Activated T-cell treated with anti-CD3 and anti-CD28 coated beads, Interleukin-2, amount 50 U/mL, for 4 hours (primary cell): ENCODE data around the gene STAB1. TPM values are rescaled to one million over a fixed set of nuclear protein-coding genes. Genes with fewer than 3 reads are reported as not detected.
A peak's percentile ranks its signal among the peaks of the same experiment; 100 is the strongest.

Experiments used
- ATAC-seq, 2 donors: fragments of 200-7000 bp; cut with Tn5 transposase; one replicate each; pipeline ENCODE4 v1.10.0; 2021
- DNase-seq: peaks from one replicate; pipeline ENCODE4 v3.0.0-alpha.2; 2020
- H3K27me3 Mint-ChIP-seq: one replicate; pipeline ENCODE4 v1.8.0; 2021; ENCODE audit warnings: low read depth, mixed read lengths
- H3K36me3 Mint-ChIP-seq: one replicate; pipeline ENCODE4 v1.8.0; 2022; ENCODE audit warnings: mixed read lengths; ENCODE audit not compliant: insufficient read depth
- H3K4me1 Mint-ChIP-seq: one replicate; pipeline ENCODE4 v1.8.0; 2021; ENCODE audit warnings: low read depth, mixed read lengths
- H3K4me3 Mint-ChIP-seq: one replicate; pipeline ENCODE4 v1.8.0; 2021; ENCODE audit warnings: mild to moderate bottlenecking, moderate library complexity, mixed read lengths
- H3K9me3 Mint-ChIP-seq: one replicate; pipeline ENCODE4 v1.8.0; 2021; ENCODE audit warnings: mixed read lengths
- total RNA-seq, 3 donors: library from RNA; stranded (reverse); gene quantifications; one replicate each; pipeline ENCODE4 v1.2.1, GENCODE V29; 2021

Gene STAB1
- total RNA-seq, 3 donors from 2014 or later: 0.30 to 0.73 (median 0.40) TPM

DNA sequence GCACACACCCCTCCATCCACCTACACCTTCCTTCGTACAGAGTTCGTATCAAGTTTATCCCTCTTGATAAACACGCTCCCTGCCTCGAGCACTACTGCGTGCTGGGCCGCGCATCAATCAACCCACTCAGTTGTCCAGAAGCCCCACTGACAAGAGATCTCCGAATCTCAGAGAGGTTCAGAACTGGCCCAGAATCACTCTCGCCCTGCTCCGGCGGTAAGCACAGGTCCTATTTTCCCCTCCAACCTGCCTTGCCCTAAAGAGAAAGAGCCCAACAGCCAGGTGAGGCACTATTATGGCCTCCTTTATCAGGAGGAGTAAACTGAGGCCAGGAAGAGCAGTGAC, 40.2 kb upstream of the STAB1 start:
- peak; percentile 3 to 5 for ATAC-seq
- Mint-ChIP-seq H3K4me3 (peak overlapping the region; percentile 87), H3K4me1 (peaks cover 38% of the 10 kb centered on the region), H3K27me3 (no peaks in the 10 kb centered on the region), H3K9me3 (no peaks in the 10 kb centered on the region), H3K36me3 (peaks cover 8% of the 10 kb centered on the region)
- no peak for DNase-seq

DNA sequence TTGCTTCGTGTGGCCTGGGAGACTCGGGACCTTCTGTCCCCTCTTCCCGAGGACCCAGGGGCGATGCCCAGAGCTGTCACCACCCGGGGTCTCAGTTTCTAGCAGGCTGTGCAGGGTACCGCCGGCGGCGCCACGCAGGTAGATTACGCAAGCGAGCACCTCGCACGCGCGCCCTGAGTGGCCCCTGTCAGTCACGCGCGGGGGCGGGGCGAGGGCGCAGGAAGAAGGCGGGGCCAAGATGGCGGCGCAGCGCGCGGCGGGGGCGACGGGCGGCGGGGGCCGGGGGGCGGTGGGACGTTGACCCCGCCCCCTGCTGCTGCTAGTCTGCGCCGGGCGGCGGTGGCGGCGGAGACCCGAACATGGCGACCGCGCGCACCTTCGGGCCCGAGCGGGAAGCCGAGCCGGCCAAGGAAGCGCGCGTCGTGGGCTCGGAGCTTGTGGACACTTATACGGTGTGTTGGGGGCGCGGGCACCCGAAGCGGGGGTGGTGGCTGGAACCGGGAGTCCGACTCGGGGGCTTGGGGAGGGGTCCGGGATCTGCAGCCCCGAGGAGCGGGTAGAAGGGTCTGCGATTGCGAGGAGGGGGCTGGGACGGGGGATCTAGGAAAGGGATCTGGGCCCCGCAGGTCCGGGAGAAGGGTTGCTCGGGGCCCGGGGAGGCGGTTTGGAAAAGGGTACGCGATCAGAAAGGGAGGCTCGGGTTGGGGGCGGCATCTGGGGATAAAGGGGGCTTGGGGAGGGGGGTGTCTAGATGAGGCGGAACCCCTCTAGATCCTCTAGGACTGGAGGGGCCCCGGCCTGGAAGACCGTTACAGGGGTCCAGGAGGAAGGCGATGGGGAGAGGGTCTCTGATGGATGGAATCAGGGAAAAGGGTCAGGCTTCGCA, 39.6 kb upstream of the STAB1 start, which contains the start of gene NISCH:
NISCH (plus strand) TSS at position 322 of the 886 bp plus-strand sequence; CDS start at position 360, 38 bp downstream.
- peak within 1 kb of the TSS; percentile 87 for H3K4me3 Mint-ChIP-seq
- no peaks in the 10 kb centered on the region for H3K9me3 Mint-ChIP-seq
- peaks cover 10% of the 10 kb centered on the region for H3K36me3 Mint-ChIP-seq
- DNase-seq: peak; percentile 98
- ATAC-seq: peak; percentile 91 to 93
- H3K27me3 Mint-ChIP-seq: no peaks in the 10 kb centered on the region
- peaks cover 38% of the 10 kb centered on the region for H3K4me1 Mint-ChIP-seq

DNA sequence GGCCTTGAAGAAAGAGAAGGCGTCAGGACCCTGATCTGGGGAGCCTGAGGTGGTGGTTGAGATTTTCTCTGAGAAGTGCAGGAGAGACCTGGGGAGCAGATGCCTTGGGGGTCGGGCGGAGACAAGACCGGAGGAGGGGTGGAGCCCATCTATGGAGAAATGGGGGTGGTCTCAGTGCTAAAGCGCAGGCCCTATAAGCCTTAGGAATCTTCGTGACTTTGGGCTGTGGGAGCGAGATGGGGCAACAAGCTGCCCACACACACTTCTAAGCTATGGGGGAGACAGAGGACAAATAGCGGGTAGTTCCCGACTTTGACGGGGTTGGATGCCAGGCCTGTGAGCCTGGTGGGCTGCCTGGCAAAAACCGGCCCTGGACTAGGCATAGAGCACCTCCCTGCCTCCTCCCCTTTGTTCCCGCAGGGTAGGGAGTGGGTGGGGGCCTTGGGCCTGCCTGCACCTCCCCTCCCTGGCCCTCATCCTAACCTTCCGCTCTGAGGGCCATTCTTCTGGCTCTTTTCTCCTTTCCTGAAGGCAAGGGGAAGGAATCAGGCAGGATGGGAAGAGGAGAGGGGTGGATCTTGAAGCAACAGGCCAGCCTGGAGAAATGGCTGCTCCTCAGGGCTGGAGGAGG, 38.9 kb upstream of the STAB1 start:
- no peaks in the 10 kb centered on the region for H3K9me3 Mint-ChIP-seq
- peaks cover 13% of the 10 kb centered on the region for H3K36me3 Mint-ChIP-seq
- DNase-seq: no peak
- peak overlapping the region; percentile 87 for H3K4me3 Mint-ChIP-seq
- H3K4me1 Mint-ChIP-seq: peaks cover 38% of the 10 kb centered on the region
- no peak for ATAC-seq
- no peaks in the 10 kb centered on the region for H3K27me3 Mint-ChIP-seq

DNA sequence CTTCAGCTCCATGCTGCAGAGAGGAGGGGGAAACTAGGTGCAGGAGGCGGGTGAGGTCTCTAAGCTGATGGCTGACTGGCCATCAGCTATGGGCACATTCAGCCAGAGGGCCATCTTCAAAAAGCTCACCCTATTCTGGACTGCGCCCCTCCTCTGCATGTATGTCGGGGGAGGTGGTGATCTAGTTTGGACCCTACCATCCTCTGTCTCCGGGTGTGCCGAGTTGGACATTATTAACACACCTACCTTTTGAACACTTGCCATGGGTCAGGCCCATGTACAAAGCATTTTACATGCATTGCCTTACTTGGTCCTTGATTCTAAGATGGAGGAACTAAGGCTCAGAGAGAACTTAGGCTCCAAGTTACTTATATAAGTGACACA, 38.3 kb upstream of the STAB1 start:
- ATAC-seq: no peak
- H3K27me3 Mint-ChIP-seq: no peaks in the 10 kb centered on the region
- H3K4me3 Mint-ChIP-seq: peak overlapping the region; percentile 87
- no peaks in the 10 kb centered on the region for H3K9me3 Mint-ChIP-seq
- H3K4me1 Mint-ChIP-seq: peaks cover 38% of the 10 kb centered on the region
- DNase-seq: no peak
- H3K36me3 Mint-ChIP-seq: peaks cover 13% of the 10 kb centered on the region

GRCh38 chr3:52458031-52458760, 36.9 kb upstream of the STAB1 start:
- no peak for ATAC-seq
- peaks cover 43% of the 10 kb centered on the region for H3K4me1 Mint-ChIP-seq
- H3K4me3 Mint-ChIP-seq: no peak overlapping the region

DNA sequence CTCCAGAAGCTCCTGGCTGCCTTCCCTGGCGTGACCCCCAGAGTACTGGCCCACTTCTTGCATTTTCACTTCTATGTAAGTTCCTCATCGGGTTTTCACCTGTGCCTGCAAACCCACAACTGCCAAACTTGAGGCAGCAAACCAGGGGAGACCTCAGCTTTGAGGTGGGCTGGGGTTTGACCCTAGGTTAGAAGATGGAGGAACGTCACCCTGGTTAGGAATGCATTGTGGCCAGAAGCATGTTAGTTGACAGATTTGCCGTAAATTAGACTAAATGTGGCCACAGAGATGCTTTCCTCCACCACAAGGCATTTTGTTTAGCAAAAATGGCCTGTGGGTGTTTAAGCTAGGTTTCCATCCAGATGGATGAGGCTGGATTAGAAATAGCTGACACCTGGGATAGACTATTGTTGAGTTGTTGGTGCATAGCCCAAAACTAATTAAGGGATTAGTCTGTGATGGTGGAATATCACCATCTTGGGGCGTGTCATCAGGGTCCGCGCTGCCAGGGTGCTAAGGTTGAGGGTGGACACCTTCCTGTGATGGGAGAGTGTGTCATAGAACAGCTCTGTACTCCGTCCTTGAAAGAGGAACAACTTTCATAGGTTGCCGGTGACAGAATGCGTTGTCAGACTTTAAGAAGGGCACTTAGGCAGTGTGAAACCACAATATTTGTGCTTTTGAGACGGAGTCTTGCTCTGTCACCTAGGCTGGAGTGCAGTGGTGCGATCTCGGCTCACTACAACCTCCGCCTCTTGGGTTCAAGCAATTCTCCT, 36.2 kb upstream of the STAB1 start:
- Mint-ChIP-seq H3K27me3 (no peaks in the 10 kb centered on the region), H3K36me3 (peaks cover 16% of the 10 kb centered on the region), H3K9me3 (no peaks in the 10 kb centered on the region), H3K4me1 (peaks cover 40% of the 10 kb centered on the region), H3K4me3 (no peak overlapping the region)
- no peak for ATAC-seq
- DNase-seq: no peak

More at GRCh38 chr3:52458031-52458760, 36.9 kb upstream of the STAB1 start:
- Mint-ChIP-seq H3K9me3 (no peaks in the 10 kb centered on the region), H3K27me3 (no peaks in the 10 kb centered on the region), H3K36me3 (peaks cover 16% of the 10 kb centered on the region)
- DNase-seq: no peak

- H3K36me3 Mint-ChIP-seq: peaks cover 16% of the 10 kb centered on the region
- ATAC-seq (no peak), DNase-seq (no peak)
- H3K27me3 Mint-ChIP-seq: no peaks in the 10 kb centered on the region
- H3K4me1 Mint-ChIP-seq: peaks cover 23% of the 10 kb centered on the region
- no peak overlapping the region for H3K4me3 Mint-ChIP-seq
- no peaks in the 10 kb centered on the region for H3K9me3 Mint-ChIP-seq
Measured at GRCh38 chr3:52461874-52462273, 33.3 kb upstream of the STAB1 start.

DNA sequence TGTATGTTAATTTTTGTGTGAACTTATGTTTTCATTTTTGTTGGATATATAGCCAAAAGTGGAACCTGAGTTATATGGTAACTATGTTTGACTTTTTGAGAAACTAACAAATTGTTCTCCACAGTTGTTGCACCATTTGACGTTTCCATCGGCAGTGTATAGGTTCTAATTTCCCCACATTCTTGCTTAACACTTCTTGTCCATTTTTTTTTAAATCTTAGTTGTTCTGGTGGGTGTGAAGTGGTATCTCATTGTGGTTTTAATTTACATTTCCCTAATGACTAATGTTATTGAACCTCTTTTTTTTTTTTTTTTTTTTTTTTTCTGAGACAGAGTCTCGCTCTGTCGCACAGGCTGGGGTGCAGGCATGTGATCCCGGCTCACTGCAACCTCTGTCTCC, 31.7 kb upstream of the STAB1 start:
- no peak for ATAC-seq
- peaks cover 9% of the 10 kb centered on the region for H3K4me1 Mint-ChIP-seq
- DNase-seq: no peak
- no peaks in the 10 kb centered on the region for H3K27me3 Mint-ChIP-seq
- peaks cover 11% of the 10 kb centered on the region for H3K36me3 Mint-ChIP-seq
- H3K9me3 Mint-ChIP-seq: no peaks in the 10 kb centered on the region
- H3K4me3 Mint-ChIP-seq: no peak overlapping the region

DNA sequence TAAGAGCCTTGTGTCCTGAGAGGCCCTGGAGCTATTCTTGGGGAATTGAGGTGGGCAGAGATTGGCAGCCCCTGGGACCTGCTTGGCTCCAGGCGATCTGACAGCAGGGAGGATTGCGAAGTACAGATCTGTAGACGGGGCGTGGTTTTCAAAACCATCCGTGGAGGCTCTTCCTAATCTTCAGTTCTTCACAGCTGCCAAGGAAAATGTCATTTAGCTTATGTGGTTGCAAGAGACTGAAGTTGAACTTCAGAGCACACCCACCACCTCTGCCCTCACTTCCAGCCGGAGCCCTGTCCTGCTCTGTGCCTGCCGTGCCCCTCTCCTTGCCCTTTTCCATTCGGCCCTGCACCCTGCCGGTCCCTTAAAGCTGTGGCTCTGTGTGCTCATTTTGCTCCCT, 26.8 kb upstream of the STAB1 start:
- H3K36me3 Mint-ChIP-seq: peaks cover 13% of the 10 kb centered on the region
- no peak overlapping the region for H3K4me3 Mint-ChIP-seq
- peaks cover 3% of the 10 kb centered on the region for H3K4me1 Mint-ChIP-seq
- DNase-seq (no peak), ATAC-seq (no peak)
- no peaks in the 10 kb centered on the region for H3K27me3 Mint-ChIP-seq
- H3K9me3 Mint-ChIP-seq: no peaks in the 10 kb centered on the region

- no peaks in the 10 kb centered on the region for H3K27me3 Mint-ChIP-seq
- no peaks in the 10 kb centered on the region for H3K9me3 Mint-ChIP-seq
- H3K36me3 Mint-ChIP-seq: peaks cover 15% of the 10 kb centered on the region
- DNase-seq (no peak), ATAC-seq (no peak)
- no peak overlapping the region for H3K4me3 Mint-ChIP-seq
- peaks cover 1% of the 10 kb centered on the region for H3K4me1 Mint-ChIP-seq
Measured at GRCh38 chr3:52469001-52469400, 26.1 kb upstream of the STAB1 start.

- no peaks in the 10 kb centered on the region for H3K9me3 Mint-ChIP-seq
- no peak overlapping the region for H3K4me3 Mint-ChIP-seq
- no peaks in the 10 kb centered on the region for H3K27me3 Mint-ChIP-seq
- H3K4me1 Mint-ChIP-seq: no peaks in the 10 kb centered on the region
- ATAC-seq (no peak), DNase-seq (no peak)
- H3K36me3 Mint-ChIP-seq: peaks cover 18% of the 10 kb centered on the region
Measured at GRCh38 chr3:52470920-52471319, 24.2 kb upstream of the STAB1 start.

DNA sequence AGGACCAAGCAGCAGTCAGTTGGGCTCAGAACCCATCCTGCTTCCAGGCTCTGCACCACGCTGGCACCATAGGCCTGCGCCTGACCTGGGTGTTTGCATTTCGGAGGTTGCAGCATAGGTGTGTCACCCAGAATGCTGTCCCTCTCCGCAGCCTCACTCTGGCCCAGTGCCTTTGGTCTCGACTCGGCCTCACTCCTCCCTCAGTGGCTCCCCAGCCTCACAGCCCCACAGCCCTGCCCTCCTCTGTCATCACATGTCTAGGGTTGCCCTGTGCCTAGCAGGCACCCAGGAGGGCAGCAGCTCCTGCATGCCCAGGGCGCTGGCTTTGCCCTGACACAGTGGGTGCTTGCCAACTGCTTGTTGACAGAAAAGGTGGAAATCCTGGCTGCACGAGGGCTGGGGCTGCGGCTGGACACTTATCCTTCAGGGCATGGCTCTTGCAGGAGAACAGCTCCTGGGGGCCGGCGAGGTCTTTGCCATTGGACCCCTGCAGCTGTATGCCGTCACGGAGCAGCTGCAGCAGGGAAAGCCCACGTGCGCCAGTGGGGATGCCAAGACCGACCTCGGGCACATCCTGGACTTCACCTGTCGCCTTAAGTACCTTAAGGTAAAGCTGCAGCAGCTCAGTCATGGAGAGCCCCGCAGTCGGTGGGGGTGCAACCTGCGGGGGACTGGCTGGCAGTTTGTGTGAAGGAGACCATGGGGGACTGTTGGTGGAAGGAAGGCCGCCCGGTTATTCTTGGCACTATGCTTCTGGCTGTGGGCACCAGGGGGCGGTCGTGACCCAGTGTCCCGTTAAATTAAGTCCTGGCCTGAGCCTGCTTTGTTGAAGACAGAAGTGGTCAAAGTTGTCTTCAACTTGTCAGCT, 23.5 kb upstream of the STAB1 start:
- Mint-ChIP-seq H3K27me3 (no peaks in the 10 kb centered on the region), H3K4me3 (no peak overlapping the region), H3K4me1 (no peaks in the 10 kb centered on the region), H3K36me3 (peaks cover 18% of the 10 kb centered on the region), H3K9me3 (no peaks in the 10 kb centered on the region)
- ATAC-seq (peak in 1 of 2 donors; percentile 62), DNase-seq (no peak)

- H3K4me1 Mint-ChIP-seq: no peaks in the 10 kb centered on the region
- H3K9me3 Mint-ChIP-seq: no peaks in the 10 kb centered on the region
- ATAC-seq (no peak), DNase-seq (no peak)
- peaks cover 18% of the 10 kb centered on the region for H3K36me3 Mint-ChIP-seq
- H3K4me3 Mint-ChIP-seq: no peak overlapping the region
- no peaks in the 10 kb centered on the region for H3K27me3 Mint-ChIP-seq
Measured at GRCh38 chr3:52472239-52473000, 22.7 kb upstream of the STAB1 start.
